ENCODE data around the gene PPIP5K2. TPM values are rescaled to one million over a fixed set of nuclear protein-coding genes. Genes with fewer than 3 reads are reported as not detected.

PPIP5K2 gene
- polyA plus RNA-seq, 1 donor from 2014 or later = 153 TPM

GRCh38 chr5:103119070-103119764 lies 884 bp upstream of the PPIP5K2 start:
- Histone ChIP-seq H3K36me3 (ENCODE audit: insufficient read depth, low read length) (peaks cover 5% of the 10 kb centered on the region), H3K4me3 (ENCODE audit: low read length) (peak overlapping the region; percentile 75), H3F3A (ENCODE audit: insufficient read depth, low read length, poor library complexity, severe bottlenecking) (no peaks in the 10 kb centered on the region), H3K4me2 (ENCODE audit: low read length) (peak overlapping the region; percentile 40), H3K27ac (ENCODE audit: low read length) (peak overlapping the region; percentile 89), H3K27me3 (ENCODE audit: insufficient read depth, low read depth, low read length) (no peaks in the 10 kb centered on the region), H4K20me1 (ENCODE audit: insufficient read depth) (no peaks in the 10 kb centered on the region), H3K9ac (ENCODE audit: low read length) (peak overlapping the region; percentile 91), H3K9me3 (ENCODE audit: low read length) (no peaks in the 10 kb centered on the region), H2AFZ (ENCODE audit: low read depth, low read length) (peak overlapping the region; percentile 65), H3K9me2 (ENCODE audit: insufficient read depth, low read length) (no peaks in the 10 kb centered on the region), H3K79me2 (replicated peaks; ENCODE audit: insufficient read depth, low read length) (peaks cover 52% of the 10 kb centered on the region)
- TF ChIP-seq EZH2 (IDR thresholded peaks at IDR 0.05; ENCODE audit: borderline replicate concordance, insufficient read depth, low read length, poor library complexity, severe bottlenecking) (no peak), EP300 (conservative IDR thresholded peaks at IDR 0.05; ENCODE audit: poor library complexity, severe bottlenecking) (no peak), CTCF (IDR thresholded peaks at IDR 0.05; ENCODE audit: poor library complexity, severe bottlenecking) (no peak), SMC3 (conservative IDR thresholded peaks at IDR 0.05; ENCODE audit: poor library complexity) (no peak), REST (IDR thresholded peaks at IDR 0.05; ENCODE audit: borderline replicate concordance) (no peak), POLR2AphosphoS5 (IDR thresholded peaks at IDR 0.05) (no peak), RAD21 (conservative IDR thresholded peaks at IDR 0.05) (no peak), TAF1 (IDR thresholded peaks at IDR 0.05; ENCODE audit: low read depth) (no peak), MXI1 (conservative IDR thresholded peaks at IDR 0.05; ENCODE audit: poor library complexity, severe bottlenecking) (no peak)

- Histone ChIP-seq H3K9me2 (ENCODE audit: insufficient read depth, low read length) (no peaks in the 10 kb centered on the region), H3K9ac (ENCODE audit: low read length) (peak overlapping the region; percentile 91), H2AFZ (ENCODE audit: low read depth, low read length) (peak overlapping the region; percentile 68), H3K27me3 (ENCODE audit: insufficient read depth, low read depth, low read length) (no peaks in the 10 kb centered on the region), H3F3A (ENCODE audit: insufficient read depth, low read length, poor library complexity, severe bottlenecking) (no peaks in the 10 kb centered on the region), H3K4me3 (ENCODE audit: low read length) (peak overlapping the region; percentile 75), H3K4me2 (ENCODE audit: low read length) (peak overlapping the region; percentile 67), H3K36me3 (ENCODE audit: insufficient read depth, low read length) (peaks cover 5% of the 10 kb centered on the region), H3K79me2 (replicated peaks; ENCODE audit: insufficient read depth, low read length) (peaks cover 52% of the 10 kb centered on the region), H3K9me3 (ENCODE audit: low read length) (no peaks in the 10 kb centered on the region), H4K20me1 (ENCODE audit: insufficient read depth) (no peaks in the 10 kb centered on the region), H3K27ac (ENCODE audit: low read length) (peak overlapping the region; percentile 89)
- TF ChIP-seq TAF1 (IDR thresholded peaks at IDR 0.05; ENCODE audit: low read depth) (peak; percentile 2), MXI1 (conservative IDR thresholded peaks at IDR 0.05; ENCODE audit: poor library complexity, severe bottlenecking) (no peak)
Measured at GRCh38 chr5:103120607-103121200, 603 bp downstream of the PPIP5K2 start.
